Endothelial cell of umbilical vein (primary cell): ENCODE measurements around the gene KLRF2. TPM values are rescaled to one million over a fixed set of nuclear protein-coding genes. Genes with fewer than 3 reads are reported as not detected.

Experiments used
- BruUV-seq: library from RNA; stranded (reverse); fragments of 400-500 nt; replicated peaks from 2 replicates; lab custom pipeline; 2021; lab: Mats Ljungman, UMichigan
- CTCF ChIA-PET: fragments of 300-600, 350-600 bp; sonication (Branson Sonifier 250); formaldehyde crosslinking; loops from one replicate; lab custom pipeline; 2021; ENCODE audit warnings: antibody characterized with exemption, inconsistent platforms; lab: Charles Lee
- POLR2A ChIA-PET: fragments of 300-600, 350-600 bp; sonication (Branson Sonifier 250); formaldehyde crosslinking; loops from one replicate; lab custom pipeline; 2021; ENCODE audit warnings: antibody characterized with exemption, inconsistent platforms; lab: Charles Lee
- DNase-seq: peaks from one replicate; pipeline ENCODE4 v3.0.0-alpha.2; 2011; ENCODE audit warnings: low read depth, low spot score
- FAIRE-seq: peaks from 2 replicates; lab custom pipeline; 2011; peaks lifted over from hg19 to GRCh38; lab: Jason Lieb, UNC
- H2AFZ ChIP-seq: 2 replicates; pipeline ENCODE4 v1.6.0; 2012; ENCODE audit warnings: low read depth, low read length, control low read depth, inconsistent platforms
- H3K27ac ChIP-seq: 2 replicates; pipeline ENCODE4 v1.5.1; 2011; ENCODE audit warnings: low read depth, mild to moderate bottlenecking, control low read depth, low read length, moderate library complexity; ENCODE audit not compliant: insufficient read depth
- H3K27me3 ChIP-seq, 2 experiments: 2 replicates each; pipeline versions ENCODE4 v1.6.0 to v1.6.1; 2011; ENCODE audit warnings: low read length in 2 of 2, mixed read lengths in 1 of 2; ENCODE audit not compliant: control insufficient read depth in 2 of 2, insufficient read depth in 2 of 2
- H3K36me3 ChIP-seq, 2 experiments: 2 replicates in 1 of 2; 3 replicates in 1 of 2; pipeline ENCODE4 v1.5.1; 2011; ENCODE audit warnings: low read length in 2 of 2, mild to moderate bottlenecking in 1 of 2, moderate library complexity in 1 of 2; ENCODE audit not compliant: control insufficient read depth in 2 of 2, insufficient read depth in 2 of 2; ENCODE audit errors: extremely low read depth in 1 of 2
- H3K4me1 ChIP-seq: 3 replicates; pipeline ENCODE4 v1.5.1; 2011; ENCODE audit warnings: mild to moderate bottlenecking, low read length; ENCODE audit not compliant: control insufficient read depth, insufficient read depth; ENCODE audit errors: extremely low read depth
- H3K4me2 ChIP-seq: 2 replicates; pipeline ENCODE4 v1.6.1; 2011; ENCODE audit warnings: low read length, control low read depth, mixed read lengths; ENCODE audit not compliant: insufficient read depth
- H3K4me3 ChIP-seq, 3 experiments: fragments of 200-600 bp in 1 of 3; sonication (generic), shearing (Covaris generic) in 1 of 3; replicated peaks in 1 of 3; 2 replicates each; pipeline ENCODE4 v1.5.1; 2011 to 2016; ENCODE audit warnings: control low read depth in 3 of 3, low read length in 3 of 3, mild to moderate bottlenecking in 2 of 3, inconsistent platforms in 1 of 3, low read depth in 1 of 3, moderate library complexity in 1 of 3; ENCODE audit not compliant: insufficient read depth in 1 of 3
- H3K79me2 ChIP-seq: 2 replicates; pipeline ENCODE4 v1.6.0; 2012; ENCODE audit warnings: low read length, inconsistent platforms; ENCODE audit not compliant: control insufficient read depth, insufficient read depth
- H3K9ac ChIP-seq: replicated peaks from 2 replicates; pipeline ENCODE3; 2011; ENCODE audit warnings: low read length, control low read depth; ENCODE audit not compliant: insufficient read depth; ENCODE audit errors: extremely low read depth
- H3K9me1 ChIP-seq: replicated peaks from 3 replicates; pipeline ENCODE4 v1.6.0; 2011; ENCODE audit warnings: mild to moderate bottlenecking, low read length; ENCODE audit not compliant: control insufficient read depth, insufficient read depth; ENCODE audit errors: extremely low read depth
- H3K9me3 ChIP-seq: replicated peaks from 2 replicates; pipeline ENCODE4 v1.5.1; 2012; ENCODE audit warnings: low read length, inconsistent platforms; ENCODE audit not compliant: control insufficient read depth, insufficient read depth
- H4K20me1 ChIP-seq: replicated peaks from 2 replicates; pipeline ENCODE3; 2011; ENCODE audit warnings: mild to moderate bottlenecking, low read length; ENCODE audit not compliant: control insufficient read depth, insufficient read depth; ENCODE audit errors: extremely low read depth
- CTCF ChIP-seq, 2 donors: IDR thresholded peaks; 1 replicate in 1 of 2; 2 replicates in 1 of 2; pipeline ENCODE4 v1.5.1; 2011; ENCODE audit warnings: low read length in 2 of 2, mild to moderate bottlenecking in 2 of 2, moderate library complexity in 2 of 2, control low read depth in 1 of 2, inconsistent platforms in 1 of 2, low read depth in 1 of 2; ENCODE audit not compliant: insufficient read depth in 1 of 2; ENCODE audit errors: extremely low read depth in 1 of 2
- EZH2 ChIP-seq: IDR thresholded peaks from 2 replicates; pipeline ENCODE4 v1.6.1; 2012; ENCODE audit warnings: borderline replicate concordance, low read depth, mild to moderate bottlenecking, moderate library complexity, low read length, inconsistent platforms; ENCODE audit not compliant: severe bottlenecking
- FOS ChIP-seq: IDR thresholded peaks from 2 replicates; pipeline ENCODE4 v1.6.1; 2011; ENCODE audit warnings: mild to moderate bottlenecking, low read length, moderate library complexity, borderline replicate concordance; ENCODE audit not compliant: insufficient read depth
- GATA2 ChIP-seq: IDR thresholded peaks from 2 replicates; pipeline ENCODE4 v1.7.0; 2011; ENCODE audit warnings: low read depth, mild to moderate bottlenecking, moderate library complexity, mixed read lengths, low read length; ENCODE audit not compliant: insufficient read length, insufficient read depth
- JUN ChIP-seq: IDR thresholded peaks from 2 replicates; pipeline ENCODE4 v1.6.1; 2011; ENCODE audit warnings: borderline replicate concordance, low read depth; ENCODE audit not compliant: insufficient read length, insufficient read depth
- MAX ChIP-seq: IDR thresholded peaks from 2 replicates; pipeline ENCODE4 v1.6.1; 2011; ENCODE audit not compliant: insufficient read depth, insufficient read length
- MYC ChIP-seq: IDR thresholded peaks from one replicate; pipeline ENCODE4 v1.6.1; 2011; ENCODE audit warnings: mild to moderate bottlenecking, low read depth, low read length
- POLR2A ChIP-seq: IDR thresholded peaks from 2 replicates; pipeline ENCODE4 v1.6.1; 2012; ENCODE audit warnings: low read depth, mild to moderate bottlenecking, control low read depth, low read length
- POLR2AphosphoS5 ChIP-seq: IDR thresholded peaks from 2 replicates; pipeline ENCODE4 v1.6.1; 2012; ENCODE audit warnings: low read depth, mild to moderate bottlenecking, control low read depth, low read length, moderate library complexity; ENCODE audit not compliant: insufficient read depth
- dilution Hi-C: fragments of 300-500 bp; cut with MboI; formaldehyde crosslinking; loops from one replicate; pipeline ENCODE4 v1.15.0; 2019; ENCODE audit warnings: low sequenced_read_pairs; ENCODE audit not compliant: extremely low pct_ligation_motif_present
- intact Hi-C: fragments of 100-400 bp; cut with micrococcal nuclease; formaldehyde crosslinking; loops from one replicate; pipeline ENCODE4 v1.10.0; 2022
- polyA plus RNA-seq, 4 experiments: library from polyadenylated mRNA; depleted of rRNA in 3 of 4; stranded (reverse) in 3 of 4; unstranded in 1 of 4; fragments of >200 nt; gene quantifications; 2 replicates each; pipeline versions ENCODE4 v1.2.1 to v1.2.3, GENCODE V29; 2011 to 2012; ENCODE audit warnings: missing spikeins in 1 of 4
- total RNA-seq: library from RNA; stranded (reverse); gene quantifications from 2 replicates; pipeline ENCODE4 v1.2.3, GENCODE V29; 2021

The KLRF2 gene
- total and polyA plus RNA-seq, 2 donors (not counting 3 experiments of a cell fraction or from before 2014, with no cell fraction given), result not detected

- H3K9me3 ChIP-seq, result no peaks in the 10 kb centered on the region
- H2AFZ ChIP-seq, result no peak overlapping the region
- BruUV-seq, result no TSS peak
- POLR2A ChIA-PET, result no interaction called here
- H3K4me1 ChIP-seq, result no peaks in the 10 kb centered on the region
- H3K27ac ChIP-seq, result no peak overlapping the region
- H3K79me2 ChIP-seq, result no peaks in the 10 kb centered on the region
- intact Hi-C loops (no loop called here), dilution Hi-C loops (no loop called here)
- no peak overlapping the region for H3K9ac ChIP-seq
- TF ChIP-seq GATA2 (no peak), CTCF (IDR thresholded peaks at IDR 0.05; ENCODE audit: extremely low read depth in 1 of 2, insufficient read depth in 1 of 2, low read depth in 1 of 2, low read length in 2 of 2) (no peak), MYC (no peak), MAX (no peak), JUN (no peak), POLR2AphosphoS5 (no peak), FOS (no peak), POLR2A (no peak), EZH2 (no peak)
- no peak for FAIRE-seq
- no peaks in the 10 kb centered on the region for H3K27me3 ChIP-seq
- no peak overlapping the region for H3K4me2 ChIP-seq
- no peak overlapping the region for H3K4me3 ChIP-seq
- H4K20me1 ChIP-seq, result no peaks in the 10 kb centered on the region
- H3K9me1 ChIP-seq, result no peaks in the 10 kb centered on the region
- DNase-seq, result no peak
- CTCF ChIA-PET, result no interaction called here
- H3K36me3 ChIP-seq, result no peaks in the 10 kb centered on the region
Observed at GRCh38 chr12:9881988-9882387, 699 bp downstream of the KLRF2 start.
